ENCODE results near the gene MARK4. TPM values are rescaled to one million over a fixed set of nuclear protein-coding genes. Genes with fewer than 3 reads are reported as not detected.
A peak's percentile ranks its signal among the peaks of the same experiment; 100 is the strongest.

The MARK4 gene
- total RNA-seq, 1 donor from 2014 or later = 47.3 TPM

- Mint-ChIP-seq H3K36me3 (peaks cover 7% of the 10 kb centered on the region), H3K9me3 (peaks cover 6% of the 10 kb centered on the region), H3K4me3 (no peak overlapping the region), H3K4me1 (ENCODE audit: unreplicated experiment) (no peaks in the 10 kb centered on the region), H3K27ac (no peak overlapping the region), H3K27me3 (peaks cover 59% of the 10 kb centered on the region)
- DNase-seq (ENCODE audit: extremely low spot score, unreplicated experiment) = no peak
- no peak for TF ChIP-seq CTCF (conservative IDR thresholded peaks at IDR 0.05)
Observed at GRCh38 chr19:45231891-45232290, 19.2 kb upstream of the MARK4 start.

- no peak for TF ChIP-seq CTCF (conservative IDR thresholded peaks at IDR 0.05)
- peaks cover 7% of the 10 kb centered on the region for H3K36me3 Mint-ChIP-seq
- H3K27ac Mint-ChIP-seq = no peak overlapping the region
- peaks cover 76% of the 10 kb centered on the region for H3K27me3 Mint-ChIP-seq
- DNase-seq (ENCODE audit: extremely low spot score, unreplicated experiment) = no peak
- H3K4me3 Mint-ChIP-seq = peak overlapping the region; percentile 17
- H3K4me1 Mint-ChIP-seq (ENCODE audit: unreplicated experiment) = no peaks in the 10 kb centered on the region
- peaks cover 6% of the 10 kb centered on the region for H3K9me3 Mint-ChIP-seq
Observed at GRCh38 chr19:45234089-45234869, 16.8 kb upstream of the MARK4 start.

GRCh38 chr19:45235485-45235884 lies 15.6 kb upstream of the MARK4 start:
- DNase-seq (ENCODE audit: extremely low spot score, unreplicated experiment) = no peak

GRCh38 chr19:45238556-45238955 lies 12.5 kb upstream of the MARK4 start:
- Mint-ChIP-seq H3K4me1 (ENCODE audit: unreplicated experiment) (no peaks in the 10 kb centered on the region), H3K36me3 (peaks cover 3% of the 10 kb centered on the region), H3K27ac (no peak overlapping the region), H3K4me3 (no peak overlapping the region), H3K9me3 (peaks cover 2% of the 10 kb centered on the region), H3K27me3 (peaks cover 58% of the 10 kb centered on the region)
- DNase-seq (ENCODE audit: extremely low spot score, unreplicated experiment) = no peak
- TF ChIP-seq CTCF (conservative IDR thresholded peaks at IDR 0.05) = no peak

More at GRCh38 chr19:45235485-45235884, 15.6 kb upstream of the MARK4 start:
- H3K4me3 Mint-ChIP-seq = no peak overlapping the region
- peaks cover 6% of the 10 kb centered on the region for H3K9me3 Mint-ChIP-seq
- no peak overlapping the region for H3K27ac Mint-ChIP-seq
- no peak for TF ChIP-seq CTCF (conservative IDR thresholded peaks at IDR 0.05)
- H3K4me1 Mint-ChIP-seq (ENCODE audit: unreplicated experiment) = no peaks in the 10 kb centered on the region
- peaks cover 79% of the 10 kb centered on the region for H3K27me3 Mint-ChIP-seq
- H3K36me3 Mint-ChIP-seq = peaks cover 7% of the 10 kb centered on the region

GRCh38 chr19:45243144-45243732 lies 7.8 kb upstream of the MARK4 start:
- DNase-seq (ENCODE audit: extremely low spot score, unreplicated experiment) = no peak
- Mint-ChIP-seq H3K4me3 (no peak overlapping the region), H3K9me3 (no peaks in the 10 kb centered on the region), H3K36me3 (no peaks in the 10 kb centered on the region), H3K4me1 (ENCODE audit: unreplicated experiment) (peaks cover 11% of the 10 kb centered on the region), H3K27ac (no peak overlapping the region), H3K27me3 (peaks cover 27% of the 10 kb centered on the region)
- no peak for TF ChIP-seq CTCF (conservative IDR thresholded peaks at IDR 0.05)

Data from type B pancreatic cell (in vitro differentiated cells).